GM12878 (cell line): ENCODE results near the gene ADCK1. TPM values are rescaled to one million over a fixed set of nuclear protein-coding genes. Genes with fewer than 3 reads are reported as not detected.
A peak's percentile ranks its signal among the peaks of the same experiment; 100 is the strongest.

Source experiments
- ATAC-seq: fragments of 200-7000 bp; cut with Tn5 transposase; 3 replicates; pipeline ENCODE4 v1.9.1; 2020; ENCODE audit warnings: mild to moderate bottlenecking, moderate library complexity
- Bru-seq: library from RNA; stranded (reverse); fragments of 400-500 nt; gene quantifications from one replicate; lab custom pipeline; 2021; lab: Mats Ljungman, UMichigan
- BruChase-seq, 2 experiments: library from RNA; stranded (reverse); fragments of 400-500 nt; gene quantifications; one replicate each; lab custom pipeline; 2021; lab: Mats Ljungman, UMichigan
- BruUV-seq: library from RNA; stranded (reverse); fragments of 400-500 nt; replicated peaks from 2 replicates; lab custom pipeline; 2021; lab: Mats Ljungman, UMichigan
- CTCF ChIA-PET: fragments of 300-600 bp; sonication (Branson Sonifier 250); formaldehyde crosslinking; extraction: SDS; loops from one replicate; lab custom pipeline; 2021; ENCODE audit warnings: inconsistent platforms; lab: Yijun Ruan, JAX
- POLR2A ChIA-PET: fragments of 350-600 bp; formaldehyde crosslinking; extraction: SDS; loops from one replicate; lab custom pipeline; 2021; ENCODE audit warnings: inconsistent platforms; lab: Charles Lee
- RAD21 ChIA-PET: fragments of 300-600 bp; sonication (Branson Sonifier 250); formaldehyde crosslinking; loops from one replicate; lab custom pipeline; 2023; ENCODE audit warnings: antibody characterized with exemption; ENCODE audit not compliant: unreplicated experiment; lab: Charles Lee
- SMC1A ChIA-PET: fragments of 300-600 bp; sonication (Branson Sonifier 250); formaldehyde crosslinking; loops from one replicate; lab custom pipeline; 2023; ENCODE audit not compliant: unreplicated experiment, uncharacterized antibody; lab: Charles Lee
- DNase-seq: peaks from one replicate; pipeline ENCODE4 v3.0.0-alpha.2; 2011; ENCODE audit warnings: low read depth, low spot score
- FAIRE-seq: peaks from 3 replicates; lab custom pipeline; 2011; peaks lifted over from hg19 to GRCh38; lab: Jason Lieb, UNC
- H2AFZ ChIP-seq: 2 replicates; pipeline ENCODE4 v1.6.0; 2011; ENCODE audit warnings: low read depth, low read length, control low read depth; ENCODE audit not compliant: control insufficient read depth
- H3K27ac ChIP-seq: 2 replicates; pipeline ENCODE4 v1.5.1; 2011; ENCODE audit warnings: control low read depth; ENCODE audit not compliant: control insufficient read depth, insufficient read depth
- H3K27me3 ChIP-seq, 2 experiments: replicated peaks in 1 of 2; 2 replicates each; pipeline versions ENCODE4 v1.6.0 to v1.6.1; 2011; ENCODE audit warnings: low read length in 1 of 2; ENCODE audit not compliant: control insufficient read depth in 2 of 2, insufficient read depth in 2 of 2
- H3K36me3 ChIP-seq, 2 experiments: 2 replicates each; pipeline ENCODE4 v1.5.1; 2011; ENCODE audit warnings: low read length in 1 of 2; ENCODE audit not compliant: control insufficient read depth in 2 of 2, insufficient read depth in 2 of 2
- H3K4me1 ChIP-seq: 2 replicates; pipeline ENCODE4 v1.6.1; 2011; ENCODE audit warnings: mild to moderate bottlenecking, low read length, moderate library complexity, mixed read lengths; ENCODE audit not compliant: control insufficient read depth, insufficient read depth
- H3K4me2 ChIP-seq: 2 replicates; pipeline ENCODE4 v1.6.0; 2011; ENCODE audit warnings: control low read depth; ENCODE audit not compliant: control insufficient read depth, insufficient read depth
- H3K4me3 ChIP-seq: fragments of 200-600 bp; sonication (generic); 2 replicates; pipeline ENCODE4 v1.5.1; 2016
- H3K79me2 ChIP-seq: 2 replicates; pipeline ENCODE4 v1.6.0; 2011; ENCODE audit warnings: low read length; ENCODE audit not compliant: control insufficient read depth, insufficient read depth
- H3K9ac ChIP-seq: 2 replicates; pipeline ENCODE4 v1.8.0; 2011; ENCODE audit warnings: low read length, control low read depth, mixed read lengths; ENCODE audit not compliant: control insufficient read depth, insufficient read depth
- H3K9me3 ChIP-seq: replicated peaks from 3 replicates; pipeline ENCODE4 v1.5.1; 2011; ENCODE audit warnings: mild to moderate bottlenecking, low read length; ENCODE audit not compliant: control insufficient read depth, insufficient read depth
- H4K20me1 ChIP-seq: 2 replicates; pipeline ENCODE4 v1.6.0; 2011; ENCODE audit not compliant: control insufficient read depth, insufficient read depth
- ASH2L ChIP-seq: fragments of 300-600, 200-600 bp; sonication (generic); IDR thresholded peaks from 2 replicates; pipeline ENCODE4 v1.6.1; 2017; ENCODE audit warnings: low read depth, mild to moderate bottlenecking, borderline replicate concordance
- BMI1 ChIP-seq: fragments of 450-650 bp; IDR thresholded peaks from 2 replicates; pipeline ENCODE4 v1.6.1; 2016; ENCODE audit warnings: mild to moderate bottlenecking, moderate library complexity, borderline replicate concordance
- GABPA ChIP-seq: IDR thresholded peaks from 2 replicates; pipeline ENCODE4 v1.6.1; 2014; ENCODE audit warnings: antibody characterized with exemption, low read depth, mild to moderate bottlenecking, inconsistent platforms
- KLF5 ChIP-seq: fragments of 450-650 bp; IDR thresholded peaks from 2 replicates; pipeline ENCODE4 v1.6.1; 2014; ENCODE audit warnings: mild to moderate bottlenecking; ENCODE audit not compliant: partially characterized antibody
- NKRF ChIP-seq: fragments of 450-650 bp; conservative IDR thresholded peaks from 2 replicates; pipeline ENCODE4 v1.6.1; 2017; ENCODE audit warnings: mild to moderate bottlenecking, moderate library complexity
- NR2C1 ChIP-seq: fragments of 450-650 bp; IDR thresholded peaks from 2 replicates; pipeline ENCODE4 v1.6.1; 2017; ENCODE audit warnings: antibody characterized with exemption, mild to moderate bottlenecking, moderate library complexity
- NR2C2 ChIP-seq: IDR thresholded peaks from 2 replicates; pipeline ENCODE4 v1.6.1; 2011; ENCODE audit warnings: borderline replicate concordance, low read depth; ENCODE audit not compliant: control insufficient read depth, insufficient read length
- PML ChIP-seq: IDR thresholded peaks from 2 replicates; pipeline ENCODE4 v1.6.1; 2012; ENCODE audit warnings: low read length, inconsistent platforms
- WGBS: methylation state at CpG from one replicate; pipeline ENCODE4 v1.1.6; 2016; ENCODE audit warnings: low lambda C conversion rate; ENCODE audit not compliant: insufficient replicate concordance, insufficient coverage; ENCODE audit errors: missing lambda C conversion rate; 5-methylcytosine and 5-hydroxymethylcytosine counted together
- in situ Hi-C: fragments of 300-500 bp; cut with MboI; formaldehyde crosslinking; loops from 9 replicates; pipeline ENCODE4 v1.14.3; 2018; ENCODE audit warnings: mixed read lengths
- intact Hi-C: fragments of 100-400 bp; cut with micrococcal nuclease; formaldehyde crosslinking; loops from one replicate; pipeline ENCODE4 v1.14.2; 2022; ENCODE audit not compliant: unreplicated experiment
- long read RNA-seq, 2 experiments: library from polyadenylated mRNA; unstranded; transcript quantifications; one replicate each; pipeline ENCODE4 v2.0.0, GENCODE V29; 2019 to 2020
- polyA minus RNA-seq, 3 experiments: library from RNA; depleted of rRNA, polyadenylated mRNA; stranded (reverse); fragments of >200 nt; gene quantifications; 2 replicates each; pipeline ENCODE4 v1.2.3, GENCODE V29; 2011
- polyA plus RNA-seq, 11 experiments: library from polyadenylated mRNA; depleted of rRNA in 4 of 11; unstranded in 6 of 11; stranded (reverse) in 5 of 11; fragments of >200 nt; fragmentation: Nextera tagmentation in 4 of 11; fragmentation: Illumina TruSeq in 1 of 11; extraction: Ambion mirVana in 4 of 11; extraction: Trizol in 1 of 11; gene quantifications; 1 replicate in 1 of 11; 2 replicates in 10 of 11; pipeline versions ENCODE4 v1.2.1 to v1.2.3, GENCODE V29; 2011 to 2016; ENCODE audit warnings: inconsistent platforms in 2 of 11, missing spikeins in 2 of 11, low read depth in 1 of 11
- total RNA-seq, 4 experiments: library from RNA; depleted of rRNA in 3 of 4; stranded (reverse); fragments of >200 nt in 3 of 4; fragmentation: Illumina TruSeq in 1 of 4; extraction: Trizol in 1 of 4; gene quantifications; 2 replicates each; pipeline versions ENCODE4 v1.2.1 to v1.2.3, GENCODE V29; 2013 to 2021
- TF ChIP-seq, protein P1 (sequence below): fragments of 450-650 bp; IDR thresholded peaks from 2 replicates; pipeline ENCODE4 v1.6.1; 2017; ENCODE audit warnings: mild to moderate bottlenecking, moderate library complexity

ADCK1 gene
- total RNA-seq (2013; cell fraction: nucleolus; rRNA removed) = 9.8 and 10.6 TPM in 2 replicates
- 3.3 and 4.8 TPM in 2 replicates for total RNA-seq (2014; rRNA removed)
- 3.5 and 3.6 TPM in 2 replicates for total RNA-seq (2014; rRNA removed; fragmentation: Illumina TruSeq; extraction: Trizol)
- 6.2 and 6.9 TPM in 2 replicates for total RNA-seq (2021)
- polyA plus RNA-seq (2011; ENCODE audit: low read depth) = 2.6 TPM
- 2.1 and 3.3 TPM in 2 replicates for polyA plus RNA-seq (2011; rRNA removed)
- 4.7 and 6.8 TPM in 2 replicates for polyA plus RNA-seq (2011; cell fraction: cytosol; rRNA removed)
- polyA plus RNA-seq (2011; cell fraction: nucleus; rRNA removed) = 11.2 and 13.3 TPM in 2 replicates
- 2.9 and 3.5 TPM in 2 replicates for polyA plus RNA-seq (2012)
- 4.7 and 5.3 TPM in 2 replicates for polyA plus RNA-seq (2014; fragmentation: Illumina TruSeq; extraction: Trizol)
- polyA plus RNA-seq (2014; fragmentation: Nextera tagmentation; extraction: Ambion mirVana) = 1 to 10 TPM; 3.5 to 3.6 TPM
- 6.4 and 7.6 TPM in 2 replicates for polyA plus RNA-seq (2014; rRNA removed)
- polyA plus RNA-seq (2016; fragmentation: Nextera tagmentation; extraction: Ambion mirVana) = 1 to 10 TPM; 7.6 to 8.5 TPM
- 3.4 and 5.7 TPM in 2 replicates for polyA minus RNA-seq (2011; rRNA and poly(A)+ RNA removed)
- 0.73 and 0.94 TPM in 2 replicates for polyA minus RNA-seq (2011; cell fraction: cytosol; rRNA and poly(A)+ RNA removed)
- polyA minus RNA-seq (2011; cell fraction: nucleus; rRNA and poly(A)+ RNA removed) = 4.2 and 4.5 TPM in 2 replicates
- Bru-seq, nascent RNA = percentile 37 among the genes with signal in this experiment
- percentile 40 among the genes with signal in this experiment for BruChase-seq, experiment 1, labeled RNA remaining after a 6-hour chase
- BruChase-seq, experiment 2, labeled RNA remaining after a 2-hour chase = percentile 35 among the genes with signal in this experiment
- long read RNA-seq, experiment 1, partial matches to known transcripts = 0 of 3 reads
- long read RNA-seq, experiment 1, other reads (novel, unspliced or antisense) = 0 of 3 reads
- long read RNA-seq, experiment 2, partial matches to known transcripts = 0 of 6 reads
- long read RNA-seq, experiment 2, other reads (novel, unspliced or antisense) = 1 of 6 reads

GRCh38 chr14:77799863-77800730 lies at the start of gene ADCK1:
Gene ADCK1 (plus strand): TSS chr14:77800109. CDS start chr14:77818979, 18,870 bp downstream.
- Histone ChIP-seq H3K79me2 (no peaks in the 10 kb centered on the region; the same call in 1 of the 2 replicates), H3K4me2 (peak within 1 kb of the TSS; percentile 95), H3K27me3 (no peaks in the 10 kb centered on the region), H3K4me1 (peaks cover 3% of the 10 kb centered on the region; the same call in 1 of the 2 replicates), H3K9me3 (no peaks in the 10 kb centered on the region), H3K9ac (peak within 1 kb of the TSS; percentile 74), H3K4me3 (peak within 1 kb of the TSS; percentile 86), H4K20me1 (no peaks in the 10 kb centered on the region), H3K27ac (peak within 1 kb of the TSS; percentile 55), H3K36me3 (no peaks in the 10 kb centered on the region), H2AFZ (peak within 1 kb of the TSS; percentile 87)
- DNase-seq (peak; percentile 34), ATAC-seq (peak; percentile 97), FAIRE-seq (no peak)
- intact Hi-C loops (loop anchor here (1.0 kb wide), 1 partner anchor 39 kb away; the partner anchor contains the start of gene SNW1), in situ Hi-C loops (no loop called here)
- ChIA-PET RAD21 (interaction anchor here (1.1 kb wide), 1 partner anchor 81 kb away, joined by 5 read pairs; no protein-coding TSS in a partner anchor), POLR2A (interaction anchor here (1.3 kb wide), 1 partner anchor 39 kb away, joined by 3 read pairs; the partner anchor contains the start of gene SNW1), SMC1A (interaction anchor here (0.6 to 1.1 kb wide), 4 partner anchors 9 to 47 kb away, joined by 3 read pairs; no protein-coding TSS in a partner anchor), CTCF (interaction anchor here (1.1 to 1.9 kb wide), 3 partner anchors 37 to 139 kb away, joined by 3 to 11 read pairs (median 3); partner anchors contain the start of gene SNW1)
- TSS peak; percentile 75 for BruUV-seq
- under 1% methylated on average over 62 of the region's 66 CpGs for WGBS
- TF ChIP-seq NR2C2 = no peak
- TF ChIP-seq, protein P1, sequence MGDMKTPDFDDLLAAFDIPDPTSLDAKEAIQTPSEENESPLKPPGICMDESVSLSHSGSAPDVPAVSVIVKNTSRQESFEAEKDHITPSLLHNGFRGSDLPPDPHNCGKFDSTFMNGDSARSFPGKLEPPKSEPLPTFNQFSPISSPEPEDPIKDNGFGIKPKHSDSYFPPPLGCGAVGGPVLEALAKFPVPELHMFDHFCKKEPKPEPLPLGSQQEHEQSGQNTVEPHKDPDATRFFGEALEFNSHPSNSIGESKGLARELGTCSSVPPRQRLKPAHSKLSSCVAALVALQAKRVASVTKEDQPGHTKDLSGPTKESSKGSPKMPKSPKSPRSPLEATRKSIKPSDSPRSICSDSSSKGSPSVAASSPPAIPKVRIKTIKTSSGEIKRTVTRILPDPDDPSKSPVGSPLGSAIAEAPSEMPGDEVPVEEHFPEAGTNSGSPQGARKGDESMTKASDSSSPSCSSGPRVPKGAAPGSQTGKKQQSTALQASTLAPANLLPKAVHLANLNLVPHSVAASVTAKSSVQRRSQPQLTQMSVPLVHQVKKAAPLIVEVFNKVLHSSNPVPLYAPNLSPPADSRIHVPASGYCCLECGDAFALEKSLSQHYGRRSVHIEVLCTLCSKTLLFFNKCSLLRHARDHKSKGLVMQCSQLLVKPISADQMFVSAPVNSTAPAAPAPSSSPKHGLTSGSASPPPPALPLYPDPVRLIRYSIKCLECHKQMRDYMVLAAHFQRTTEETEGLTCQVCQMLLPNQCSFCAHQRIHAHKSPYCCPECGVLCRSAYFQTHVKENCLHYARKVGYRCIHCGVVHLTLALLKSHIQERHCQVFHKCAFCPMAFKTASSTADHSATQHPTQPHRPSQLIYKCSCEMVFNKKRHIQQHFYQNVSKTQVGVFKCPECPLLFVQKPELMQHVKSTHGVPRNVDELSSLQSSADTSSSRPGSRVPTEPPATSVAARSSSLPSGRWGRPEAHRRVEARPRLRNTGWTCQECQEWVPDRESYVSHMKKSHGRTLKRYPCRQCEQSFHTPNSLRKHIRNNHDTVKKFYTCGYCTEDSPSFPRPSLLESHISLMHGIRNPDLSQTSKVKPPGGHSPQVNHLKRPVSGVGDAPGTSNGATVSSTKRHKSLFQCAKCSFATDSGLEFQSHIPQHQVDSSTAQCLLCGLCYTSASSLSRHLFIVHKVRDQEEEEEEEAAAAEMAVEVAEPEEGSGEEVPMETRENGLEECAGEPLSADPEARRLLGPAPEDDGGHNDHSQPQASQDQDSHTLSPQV = no peak
- no peak for TF ChIP-seq BMI1
- TF ChIP-seq ASH2L = peak; percentile 95
- TF ChIP-seq NR2C1 = peak; percentile 88
- TF ChIP-seq KLF5 = peak; percentile 77
- TF ChIP-seq NKRF = peak; percentile 99
- 0 out of 2 replicates have a peak, but pooled peaks have one; percentile 26 for TF ChIP-seq GABPA
- TF ChIP-seq PML = peak; percentile 61; the same call in 1 of the 2 replicates
